ENCODE data around the gene ATP5F1E. TPM values are rescaled to one million over a fixed set of nuclear protein-coding genes. Genes with fewer than 3 reads are reported as not detected.

The ATP5F1E gene
- total RNA-seq, 1 experiment from 2014 or later, result 84.8 TPM

DNA sequence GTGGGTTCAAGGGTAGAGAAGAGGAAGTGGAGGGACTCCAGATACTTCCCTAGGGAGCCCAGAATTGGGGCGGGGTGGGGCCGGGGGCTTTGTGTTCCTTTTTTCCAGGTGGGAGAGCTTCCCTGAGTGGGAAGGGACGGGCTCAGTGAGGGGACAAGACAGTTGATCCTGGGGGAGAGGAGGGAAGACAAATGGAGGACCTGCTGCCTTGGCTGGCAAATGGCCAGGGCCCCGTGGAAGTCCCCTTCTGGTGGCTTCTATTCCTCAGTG is 27.7 kb downstream of the ATP5F1E start:
- H3K9me2 ChIP-seq (ENCODE audit: insufficient read depth), result no peaks in the 10 kb centered on the region
- TF ChIP-seq, protein P1, sequence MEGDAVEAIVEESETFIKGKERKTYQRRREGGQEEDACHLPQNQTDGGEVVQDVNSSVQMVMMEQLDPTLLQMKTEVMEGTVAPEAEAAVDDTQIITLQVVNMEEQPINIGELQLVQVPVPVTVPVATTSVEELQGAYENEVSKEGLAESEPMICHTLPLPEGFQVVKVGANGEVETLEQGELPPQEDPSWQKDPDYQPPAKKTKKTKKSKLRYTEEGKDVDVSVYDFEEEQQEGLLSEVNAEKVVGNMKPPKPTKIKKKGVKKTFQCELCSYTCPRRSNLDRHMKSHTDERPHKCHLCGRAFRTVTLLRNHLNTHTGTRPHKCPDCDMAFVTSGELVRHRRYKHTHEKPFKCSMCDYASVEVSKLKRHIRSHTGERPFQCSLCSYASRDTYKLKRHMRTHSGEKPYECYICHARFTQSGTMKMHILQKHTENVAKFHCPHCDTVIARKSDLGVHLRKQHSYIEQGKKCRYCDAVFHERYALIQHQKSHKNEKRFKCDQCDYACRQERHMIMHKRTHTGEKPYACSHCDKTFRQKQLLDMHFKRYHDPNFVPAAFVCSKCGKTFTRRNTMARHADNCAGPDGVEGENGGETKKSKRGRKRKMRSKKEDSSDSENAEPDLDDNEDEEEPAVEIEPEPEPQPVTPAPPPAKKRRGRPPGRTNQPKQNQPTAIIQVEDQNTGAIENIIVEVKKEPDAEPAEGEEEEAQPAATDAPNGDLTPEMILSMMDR (conservative IDR thresholded peaks at IDR 0.05), result no peak
- H3K4me2 ChIP-seq, result no peak overlapping the region
- no peak overlapping the region for H2AFZ ChIP-seq
- H3K27ac ChIP-seq, result no peak overlapping the region
- H4K20me1 ChIP-seq (ENCODE audit: insufficient read depth), result peaks cover 6% of the 10 kb centered on the region; the same call in 1 of the 2 replicates
- H3K4me3 ChIP-seq, result no peak overlapping the region
- intact Hi-C loops (cut with micrococcal nuclease; ENCODE audit: unreplicated experiment), result no loop called here
- H3F3A ChIP-seq (ENCODE audit: insufficient read depth, low read depth), result peaks cover 6% of the 10 kb centered on the region; the same call in 1 of the 2 replicates
- H3K9me3 ChIP-seq (ENCODE audit: insufficient read depth, low read depth), result no peaks in the 10 kb centered on the region
- 0 out of 2 replicates have a peak, but pooled peaks cover under 1% of the 10 kb centered on the region for H3K36me3 ChIP-seq (ENCODE audit: low read depth)
- POLR2A ChIA-PET (ENCODE audit: unreplicated experiment), result interaction anchor here (0.9 kb wide), 1 partner anchor 489 kb away, joined by 6 read pairs; no protein-coding TSS in a partner anchor
- no TSS peak for BruUV-seq (replicated peaks)
- CTCF ChIA-PET, result no interaction called here
- no peak for DNase-seq
- H3K27me3 ChIP-seq (ENCODE audit: insufficient read depth, low read depth), result no peaks in the 10 kb centered on the region
- peaks cover 28% of the 10 kb centered on the region for H3K4me1 ChIP-seq (replicated peaks; ENCODE audit: insufficient read depth)
- peaks cover 19% of the 10 kb centered on the region for H3K79me2 ChIP-seq (ENCODE audit: low read depth)

DNA sequence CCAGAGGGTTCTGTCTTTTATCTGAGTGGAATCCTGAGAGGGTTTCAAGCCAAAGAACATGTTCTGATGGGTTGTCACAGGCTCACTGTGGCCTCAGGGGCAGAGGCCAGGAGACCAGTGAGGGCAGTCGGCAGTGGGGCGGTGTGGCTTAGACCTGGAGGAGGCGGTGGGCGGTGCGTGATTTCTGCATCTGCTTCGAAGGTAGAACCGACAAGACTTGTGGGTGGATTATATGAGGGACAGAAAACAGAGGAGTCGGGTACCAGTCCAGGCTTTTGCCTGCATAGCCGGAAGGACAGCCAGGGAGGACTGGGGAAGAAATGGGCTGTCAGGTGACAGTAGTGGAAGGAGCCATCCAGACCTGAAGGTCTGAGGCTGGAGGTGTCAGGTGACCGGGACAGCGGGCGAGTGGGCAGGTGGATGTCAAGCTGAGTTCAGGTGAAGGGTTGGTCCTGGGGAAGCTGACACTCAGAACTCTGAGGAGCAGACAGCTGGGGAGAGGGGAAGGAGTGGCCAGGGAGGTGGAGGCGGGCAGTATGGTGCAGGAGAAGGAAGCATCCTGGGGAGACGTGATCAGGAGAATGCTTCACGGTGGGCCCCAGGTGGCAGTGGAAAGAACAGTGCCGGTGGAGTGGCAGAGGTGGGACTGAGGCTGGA is 28.2 kb downstream of the ATP5F1E start:
- TF ChIP-seq EZH2 (IDR thresholded peaks at IDR 0.05; ENCODE audit: low read depth), result no peak
- TF ChIP-seq, protein P1 (conservative IDR thresholded peaks at IDR 0.05), result no peak
- Histone ChIP-seq H3K9me3 (ENCODE audit: insufficient read depth, low read depth) (no peaks in the 10 kb centered on the region), H4K20me1 (ENCODE audit: insufficient read depth) (peaks cover 6% of the 10 kb centered on the region; the same call in 1 of the 2 replicates), H2AFZ (no peak overlapping the region), H3K9me2 (ENCODE audit: insufficient read depth) (no peaks in the 10 kb centered on the region), H3K79me2 (ENCODE audit: low read depth) (peaks cover 19% of the 10 kb centered on the region), H3K4me2 (no peak overlapping the region), H3F3A (ENCODE audit: insufficient read depth, low read depth) (peaks cover 1% of the 10 kb centered on the region; the same call in 1 of the 2 replicates), H3K27me3 (ENCODE audit: insufficient read depth, low read depth) (no peaks in the 10 kb centered on the region), H3K4me3 (no peak overlapping the region), H3K27ac (no peak overlapping the region), H3K4me1 (replicated peaks; ENCODE audit: insufficient read depth) (peaks cover 28% of the 10 kb centered on the region), H3K36me3 (ENCODE audit: low read depth) (peaks cover 5% of the 10 kb centered on the region; the same call in 1 of the 2 replicates)
- intact Hi-C loops (cut with micrococcal nuclease; ENCODE audit: unreplicated experiment), result no loop called here
- BruUV-seq (replicated peaks), result no TSS peak
- POLR2A ChIA-PET (ENCODE audit: unreplicated experiment), result no interaction called here
- no peak for DNase-seq
- CTCF ChIA-PET, result no interaction called here

DNA sequence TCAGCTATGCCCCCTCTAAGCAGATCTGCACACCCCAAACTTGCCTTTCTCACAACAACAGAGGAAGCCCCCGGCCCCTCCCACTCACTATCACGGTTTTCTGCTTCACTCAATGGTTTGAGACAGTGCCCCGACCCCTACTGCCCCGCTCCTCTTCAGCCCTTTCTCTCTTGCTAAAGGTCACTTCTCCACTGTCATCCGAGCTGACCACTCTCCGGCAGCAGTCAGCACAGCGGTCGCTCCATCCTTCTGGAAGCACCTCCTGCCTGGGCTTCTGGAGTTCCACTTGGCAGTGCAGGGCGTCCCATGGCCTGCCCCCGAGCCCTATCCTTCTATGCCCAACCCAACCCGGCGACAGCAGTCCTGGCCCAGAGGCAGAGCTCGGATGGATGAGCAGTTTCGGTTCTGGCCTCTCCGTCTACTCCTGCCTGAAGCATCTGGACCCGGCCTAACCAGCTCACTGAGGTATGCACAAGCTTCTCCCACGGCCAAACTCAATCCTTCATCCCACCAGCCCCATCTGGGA is 29.2 kb downstream of the ATP5F1E start:
- H4K20me1 ChIP-seq (ENCODE audit: insufficient read depth), result peaks cover 6% of the 10 kb centered on the region; the same call in 1 of the 2 replicates
- H3K9me3 ChIP-seq (ENCODE audit: insufficient read depth, low read depth), result no peaks in the 10 kb centered on the region
- no peak overlapping the region for H3K4me3 ChIP-seq
- DNase-seq, result no peak
- H3F3A ChIP-seq (ENCODE audit: insufficient read depth, low read depth), result peaks cover 2% of the 10 kb centered on the region
- no peak overlapping the region for H3K4me2 ChIP-seq
- TF ChIP-seq EZH2 (IDR thresholded peaks at IDR 0.05; ENCODE audit: low read depth), result no peak
- TF ChIP-seq, protein P1 (conservative IDR thresholded peaks at IDR 0.05), result no peak
- peaks cover 19% of the 10 kb centered on the region for H3K79me2 ChIP-seq (ENCODE audit: low read depth)
- peaks cover 9% of the 10 kb centered on the region; the same call in 1 of the 2 replicates for H3K36me3 ChIP-seq (ENCODE audit: low read depth)
- H2AFZ ChIP-seq, result no peak overlapping the region
- intact Hi-C loops (cut with micrococcal nuclease; ENCODE audit: unreplicated experiment), result no loop called here
- POLR2A ChIA-PET (ENCODE audit: unreplicated experiment), result no interaction called here
- no peaks in the 10 kb centered on the region for H3K9me2 ChIP-seq (ENCODE audit: insufficient read depth)
- no TSS peak for BruUV-seq (replicated peaks)
- CTCF ChIA-PET, result no interaction called here
- H3K27me3 ChIP-seq (ENCODE audit: insufficient read depth, low read depth), result no peaks in the 10 kb centered on the region
- H3K4me1 ChIP-seq (replicated peaks; ENCODE audit: insufficient read depth), result peaks cover 20% of the 10 kb centered on the region
- H3K27ac ChIP-seq, result no peak overlapping the region

All from PC-9 (cell line).